Measurements from ENCODE around the gene FLYWCH1.

FLYWCH1 gene, protein sequence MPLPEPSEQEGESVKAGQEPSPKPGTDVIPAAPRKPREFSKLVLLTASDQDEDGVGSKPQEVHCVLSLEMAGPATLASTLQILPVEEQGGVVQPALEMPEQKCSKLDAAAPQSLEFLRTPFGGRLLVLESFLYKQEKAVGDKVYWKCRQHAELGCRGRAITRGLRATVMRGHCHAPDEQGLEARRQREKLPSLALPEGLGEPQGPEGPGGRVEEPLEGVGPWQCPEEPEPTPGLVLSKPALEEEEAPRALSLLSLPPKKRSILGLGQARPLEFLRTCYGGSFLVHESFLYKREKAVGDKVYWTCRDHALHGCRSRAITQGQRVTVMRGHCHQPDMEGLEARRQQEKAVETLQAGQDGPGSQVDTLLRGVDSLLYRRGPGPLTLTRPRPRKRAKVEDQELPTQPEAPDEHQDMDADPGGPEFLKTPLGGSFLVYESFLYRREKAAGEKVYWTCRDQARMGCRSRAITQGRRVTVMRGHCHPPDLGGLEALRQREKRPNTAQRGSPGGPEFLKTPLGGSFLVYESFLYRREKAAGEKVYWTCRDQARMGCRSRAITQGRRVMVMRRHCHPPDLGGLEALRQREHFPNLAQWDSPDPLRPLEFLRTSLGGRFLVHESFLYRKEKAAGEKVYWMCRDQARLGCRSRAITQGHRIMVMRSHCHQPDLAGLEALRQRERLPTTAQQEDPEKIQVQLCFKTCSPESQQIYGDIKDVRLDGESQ

DNA sequence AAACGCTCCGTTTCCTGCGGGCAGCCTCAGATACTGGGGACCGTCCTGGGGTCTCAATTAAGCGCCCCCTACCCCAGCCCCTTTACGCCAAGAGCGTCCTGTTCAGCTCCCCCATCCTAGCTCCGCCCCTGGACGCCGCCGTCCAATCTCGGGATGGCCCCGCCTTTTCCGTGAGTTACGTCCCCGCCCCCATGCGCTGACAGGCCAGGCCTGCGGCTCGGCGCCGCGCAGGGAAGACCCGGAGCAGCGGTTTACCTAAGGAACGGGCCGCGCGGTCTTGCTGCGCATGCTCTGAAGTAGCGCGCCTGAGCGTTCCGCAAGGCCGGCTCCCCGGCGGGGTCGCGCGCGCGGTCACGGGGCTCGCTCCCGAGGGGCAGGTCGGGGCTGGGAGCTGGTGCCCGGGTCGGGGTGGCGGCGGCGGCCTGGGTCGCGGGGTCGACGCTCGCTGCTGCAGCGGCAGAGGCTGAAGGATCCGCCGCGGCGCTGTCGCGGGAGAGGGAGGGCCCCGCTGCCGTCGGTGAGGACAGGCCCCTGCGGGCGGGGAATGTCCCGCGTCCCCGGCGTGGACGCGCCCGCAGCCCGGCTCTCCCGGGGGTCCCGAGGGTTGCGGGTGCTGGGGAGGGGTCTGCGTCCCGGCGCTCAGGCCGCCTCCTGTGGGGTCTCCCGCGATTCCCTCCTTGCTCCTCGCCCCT is at the start of gene FLYWCH1:
FLYWCH1 (plus strand) TSS at position 294 of the 692 bp plus-strand sequence. CDS start 17,755 bp downstream, outside the sequence.
- peak; percentile 98 for DNase-seq (ENCODE audit: low spot score)
- peak; percentile 92 for FAIRE-seq

DNA sequence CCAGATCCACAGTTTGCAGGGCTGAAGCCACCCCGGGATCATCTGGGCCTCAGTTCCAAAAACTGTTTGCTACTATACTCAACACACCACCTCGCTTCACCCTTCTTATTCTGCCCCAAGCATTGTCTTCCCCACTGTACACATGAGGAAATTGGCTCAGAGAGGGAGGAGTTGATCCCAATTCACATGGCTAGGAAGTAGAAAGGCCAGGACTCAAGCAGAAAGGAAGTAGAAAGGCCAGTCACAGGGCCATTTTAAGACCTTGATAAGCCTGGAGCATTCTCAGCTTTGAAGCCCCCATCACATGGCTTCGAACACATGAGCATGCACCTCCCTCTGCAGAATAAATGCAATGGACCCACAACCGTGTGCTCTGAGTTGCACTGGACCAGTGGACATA is 46.1 kb upstream of the FLYWCH1 start:
- DNase-seq (ENCODE audit: low spot score) (no peak), FAIRE-seq (no peak)

DNA sequence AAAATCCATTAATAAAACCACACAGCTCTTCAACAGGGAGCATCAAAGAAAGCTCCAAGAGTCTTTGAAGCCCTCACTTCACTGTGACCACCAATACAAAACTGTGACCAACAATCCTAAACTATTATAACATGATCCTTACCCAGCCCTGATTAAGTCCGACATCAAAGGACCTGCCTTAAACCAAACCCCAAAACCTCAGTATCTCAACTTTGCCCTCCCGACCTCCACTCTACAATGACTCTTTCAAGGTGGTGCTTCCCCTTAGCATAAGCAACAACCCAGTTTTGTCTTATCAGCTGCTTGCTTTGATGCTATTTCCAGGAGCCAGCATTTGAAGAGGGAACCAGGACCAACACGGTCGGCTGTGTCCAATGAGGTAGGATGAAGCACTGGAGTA is 45.3 kb upstream of the FLYWCH1 start:
- FAIRE-seq: no peak
- no peak for DNase-seq (ENCODE audit: low spot score)

- DNase-seq (ENCODE audit: low spot score) (no peak), FAIRE-seq (no peak)
Observed at GRCh38 chr16:2867661-2867986, 44.1 kb upstream of the FLYWCH1 start.

DNA sequence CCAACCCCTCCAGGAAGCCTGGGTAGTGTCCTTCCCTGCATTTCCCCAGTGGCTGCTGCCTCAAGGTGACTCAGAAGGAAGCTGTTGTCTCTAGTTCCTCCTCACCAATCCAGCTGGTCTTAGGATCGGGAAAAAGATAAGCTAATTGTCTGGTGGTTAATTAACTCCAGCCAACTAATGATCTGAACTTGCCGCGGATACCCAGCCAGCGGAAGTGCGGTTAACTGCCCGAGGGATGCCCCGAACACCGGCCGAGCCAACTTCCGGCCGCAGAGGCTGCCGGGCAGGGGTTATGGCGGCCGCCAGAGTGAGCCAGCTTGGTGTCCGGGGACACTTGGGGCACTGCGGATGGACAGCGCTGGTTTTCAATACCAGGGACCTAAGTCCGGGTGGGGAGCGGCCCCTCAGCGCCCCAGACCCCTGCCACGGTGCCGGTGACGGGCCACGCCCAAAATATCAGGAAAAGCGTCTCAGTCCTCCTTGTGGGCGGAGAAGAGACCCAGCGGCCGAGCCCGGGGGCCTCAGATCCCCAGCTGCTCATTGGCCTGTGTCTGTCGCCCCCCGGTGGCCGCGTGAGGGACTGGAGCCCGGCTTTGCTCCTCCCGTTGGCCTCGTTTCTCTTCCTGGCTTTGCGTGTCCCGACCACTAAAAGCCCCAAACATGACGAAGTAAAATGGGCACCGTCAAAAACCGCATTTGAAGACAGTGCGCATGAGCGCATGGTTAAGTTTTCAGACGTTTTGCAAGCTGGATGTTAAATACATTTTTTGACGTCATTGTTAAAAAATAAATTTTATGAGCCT is 43.5 kb upstream of the FLYWCH1 start:
- peak; percentile 97 for DNase-seq (ENCODE audit: low spot score)
- peak; percentile 69 for FAIRE-seq

DNA sequence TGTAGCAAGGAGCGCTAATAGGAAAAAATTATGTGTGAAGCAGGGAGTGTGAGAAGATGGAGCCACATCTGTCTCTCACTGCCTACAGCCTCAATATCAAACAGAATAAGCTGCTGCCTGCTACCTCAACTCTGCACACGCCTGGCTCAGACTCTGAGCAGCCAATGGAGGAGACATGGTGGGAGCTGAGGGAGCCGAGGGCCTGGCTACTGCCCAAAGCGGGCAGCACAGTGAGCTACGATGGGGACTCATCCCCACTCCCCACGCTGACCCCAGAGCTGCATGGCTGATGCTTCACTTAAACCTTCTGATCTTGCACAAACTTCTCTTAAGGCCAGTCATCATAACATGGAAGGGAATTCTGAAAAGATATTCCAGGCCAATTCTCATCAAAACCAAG is 39.8 kb upstream of the FLYWCH1 start:
- no peak for FAIRE-seq
- DNase-seq (ENCODE audit: low spot score): no peak

GRCh38 chr16:2874032-2874911 is 37.5 kb upstream of the FLYWCH1 start:
- FAIRE-seq: no peak

DNA sequence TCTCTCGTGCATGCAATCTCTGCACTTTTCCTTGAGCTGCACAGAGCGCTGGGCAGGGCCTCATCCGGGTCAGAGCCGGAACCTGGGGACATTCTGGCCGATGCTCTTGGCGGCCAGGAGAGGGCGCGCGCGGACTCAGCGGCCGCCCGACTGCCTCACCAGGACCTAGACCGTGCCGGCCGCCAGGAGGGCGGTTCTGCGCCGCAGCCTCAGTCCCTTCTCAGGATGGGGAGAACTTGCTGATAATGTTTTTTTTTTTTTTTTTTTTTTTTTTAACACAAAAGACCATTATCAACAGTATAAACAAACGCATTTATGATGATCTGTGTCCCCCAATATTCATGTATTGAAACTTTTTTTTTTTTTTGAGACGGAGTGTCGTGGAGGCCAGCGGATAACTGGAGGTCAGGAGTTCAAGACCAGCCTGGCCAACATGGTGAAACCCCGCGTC is 36.8 kb upstream of the FLYWCH1 start:
- DNase-seq (ENCODE audit: low spot score): peak; percentile 87
- FAIRE-seq: peak; percentile 65

More at GRCh38 chr16:2874032-2874911, 37.5 kb upstream of the FLYWCH1 start:
- no peak for DNase-seq (ENCODE audit: low spot score)

GRCh38 chr16:2879854-2880508 is 31.8 kb upstream of the FLYWCH1 start:
- FAIRE-seq: no peak

GRCh38 chr16:2881783-2882649 is 29.7 kb upstream of the FLYWCH1 start:
- FAIRE-seq: no peak
- peak; percentile 41 for DNase-seq (ENCODE audit: low spot score)

More at GRCh38 chr16:2879854-2880508, 31.8 kb upstream of the FLYWCH1 start:
- no peak for DNase-seq (ENCODE audit: low spot score)

DNA sequence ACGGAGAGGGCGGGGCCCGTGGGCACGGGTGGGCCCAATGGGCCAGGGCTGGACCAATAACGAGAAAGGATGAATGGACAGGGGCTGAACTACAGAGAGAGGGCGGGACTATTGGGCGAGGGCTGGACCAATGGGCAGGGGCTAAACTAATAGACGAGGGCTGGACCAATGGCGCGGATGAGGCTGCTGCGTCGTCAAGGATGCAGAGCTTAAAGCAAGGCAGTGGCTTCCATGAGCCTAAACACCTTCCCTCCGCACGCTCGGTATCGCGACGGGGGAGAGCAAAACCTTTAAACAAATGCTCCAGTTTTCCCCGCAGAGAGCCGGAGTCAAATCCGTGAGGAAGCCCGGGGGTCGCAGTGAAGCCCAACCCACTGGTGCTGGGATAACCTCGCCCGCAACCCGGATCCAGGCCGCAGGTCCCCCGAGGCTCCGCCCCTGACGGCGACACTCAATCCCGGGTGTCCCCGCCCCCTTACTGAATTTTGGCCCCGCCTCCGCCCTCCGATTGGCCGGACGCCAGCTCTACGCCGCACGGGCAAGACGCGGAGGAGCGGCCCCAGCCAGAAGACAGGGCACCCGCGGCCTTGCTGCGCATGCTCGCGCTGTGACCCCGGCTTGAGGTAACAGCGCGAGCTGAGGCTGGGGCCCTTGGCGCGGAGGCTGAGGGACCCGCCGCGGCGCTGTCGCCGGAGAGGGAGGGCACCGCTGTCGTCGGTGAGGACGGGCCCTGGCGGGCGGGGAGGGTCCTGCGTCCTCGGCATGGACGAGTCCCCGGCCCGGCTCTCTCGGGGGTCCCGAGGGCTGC is 28.9 kb upstream of the FLYWCH1 start, which contains the start of gene FLYWCH2:
FLYWCH2 (plus strand) TSS at position 566 of the 808 bp plus-strand sequence. CDS start 13,235 bp downstream, outside the sequence.
- FAIRE-seq (peak; percentile 92), DNase-seq (ENCODE audit: low spot score) (peak; percentile 97)

- DNase-seq (ENCODE audit: low spot score) (no peak), FAIRE-seq (no peak)
Observed at GRCh38 chr16:2883458-2883908, 28.2 kb upstream of the FLYWCH1 start.

DNA sequence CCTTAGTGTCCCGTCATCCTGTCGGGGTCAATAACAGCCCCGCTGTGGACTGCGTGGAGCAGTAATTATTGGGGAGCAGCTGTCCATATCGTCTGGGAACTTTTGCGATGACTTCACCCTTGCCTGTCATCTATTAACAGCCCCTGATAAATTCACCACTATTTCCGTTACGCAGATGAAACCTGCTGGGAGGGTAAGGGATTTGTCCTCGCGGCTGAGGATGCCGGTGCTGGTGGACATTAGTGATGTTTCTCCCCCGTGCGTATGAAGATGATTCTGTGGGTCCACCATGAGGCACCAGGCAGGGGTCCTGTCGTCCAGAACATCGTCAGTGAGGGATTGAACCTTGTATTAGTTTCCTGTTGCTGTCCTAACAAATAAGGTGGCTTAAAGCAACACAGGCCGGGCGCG is 27.7 kb upstream of the FLYWCH1 start:
- FAIRE-seq: no peak
- DNase-seq (ENCODE audit: low spot score): no peak

GRCh38 chr16:2894231-2894630 is 17.5 kb upstream of the FLYWCH1 start:
- DNase-seq (ENCODE audit: low spot score): no peak
- no peak for FAIRE-seq

GRCh38 chr16:2895813-2896212 is 15.9 kb upstream of the FLYWCH1 start:
- DNase-seq (ENCODE audit: low spot score) (peak; percentile 20), FAIRE-seq (peak; percentile 97)

DNA sequence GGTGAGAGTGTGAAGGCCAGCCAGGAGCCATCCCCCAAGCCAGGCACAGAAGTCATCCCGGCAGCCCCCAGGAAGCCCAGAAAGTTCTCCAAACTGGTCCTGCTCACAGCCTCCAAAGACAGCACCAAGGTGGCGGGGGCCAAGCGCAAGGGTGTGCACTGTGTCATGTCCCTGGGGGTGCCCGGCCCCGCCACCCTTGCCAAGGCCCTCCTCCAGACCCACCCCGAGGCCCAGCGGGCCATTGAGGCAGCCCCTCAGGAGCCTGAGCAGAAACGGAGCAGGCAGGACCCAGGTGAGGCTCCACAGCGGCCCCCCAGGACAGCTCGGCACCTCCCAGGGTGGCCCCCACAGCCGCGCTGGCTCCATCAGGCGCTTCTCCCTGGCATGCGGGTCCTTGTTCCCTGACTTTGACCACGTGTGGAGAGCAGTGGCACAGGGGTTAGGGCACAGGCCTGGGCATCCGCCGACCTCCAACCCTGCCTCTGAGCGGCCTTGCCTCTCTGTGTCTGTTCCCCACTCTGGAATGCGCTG is 15.2 kb upstream of the FLYWCH1 start:
- DNase-seq (ENCODE audit: low spot score) (no peak), FAIRE-seq (no peak)

DNA sequence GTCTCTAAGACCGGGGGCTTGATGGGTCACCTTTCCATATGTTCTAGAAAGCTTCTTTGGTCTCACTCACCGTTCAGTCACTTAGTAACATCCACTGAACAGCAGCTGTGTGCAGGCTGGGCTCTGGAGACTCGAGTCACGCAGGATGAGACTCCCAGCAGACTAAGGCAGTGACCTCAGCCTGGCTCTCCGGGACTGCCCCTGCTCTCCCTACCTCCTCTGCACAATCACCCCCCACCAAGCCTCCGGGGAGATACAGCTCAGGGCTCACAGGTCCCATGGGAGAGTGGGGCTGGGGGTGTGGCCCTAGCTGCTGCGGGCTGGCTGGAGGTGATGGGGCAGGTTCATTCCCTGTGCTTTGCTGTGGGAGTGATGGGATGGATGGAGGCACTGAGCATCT is 14.6 kb upstream of the FLYWCH1 start:
- FAIRE-seq (no peak), DNase-seq (ENCODE audit: low spot score) (no peak)
